Astrocyte of the hippocampus (primary cell): ENCODE measurements around the gene ACSL5.
A peak's percentile ranks its signal among the peaks of the same experiment; 100 is the strongest.

ENCODE experiments used
- DNase-seq: peaks from one replicate; pipeline ENCODE4 v3.0.0; 2011; ENCODE audit warnings: low read depth, low spot score

Gene ACSL5

GRCh38 chr10:112407696-112408095 is 33.8 kb downstream of the ACSL5 start:
- no peak for DNase-seq

DNA sequence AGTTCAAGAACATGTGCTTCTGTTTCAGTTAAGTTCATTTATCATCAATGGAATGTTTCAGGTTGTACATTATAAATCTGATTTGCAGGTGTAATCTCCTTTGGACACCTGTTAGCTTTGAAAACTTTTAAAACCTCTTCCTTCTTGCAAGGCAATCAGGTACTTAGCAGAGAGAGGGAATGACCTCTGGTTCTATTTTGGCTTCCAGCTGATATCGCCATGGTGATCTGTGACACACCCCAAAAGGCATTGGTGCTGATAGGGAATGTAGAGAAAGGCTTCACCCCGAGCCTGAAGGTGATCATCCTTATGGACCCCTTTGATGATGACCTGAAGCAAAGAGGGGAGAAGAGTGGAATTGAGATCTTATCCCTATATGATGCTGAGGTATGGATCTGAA is 35.4 kb downstream of the ACSL5 start:
- no peak for DNase-seq

GRCh38 chr10:112409755-112410154 is 35.8 kb downstream of the ACSL5 start:
- no peak for DNase-seq

GRCh38 chr10:112412696-112413095 is 38.8 kb downstream of the ACSL5 start:
- no peak for DNase-seq

DNA sequence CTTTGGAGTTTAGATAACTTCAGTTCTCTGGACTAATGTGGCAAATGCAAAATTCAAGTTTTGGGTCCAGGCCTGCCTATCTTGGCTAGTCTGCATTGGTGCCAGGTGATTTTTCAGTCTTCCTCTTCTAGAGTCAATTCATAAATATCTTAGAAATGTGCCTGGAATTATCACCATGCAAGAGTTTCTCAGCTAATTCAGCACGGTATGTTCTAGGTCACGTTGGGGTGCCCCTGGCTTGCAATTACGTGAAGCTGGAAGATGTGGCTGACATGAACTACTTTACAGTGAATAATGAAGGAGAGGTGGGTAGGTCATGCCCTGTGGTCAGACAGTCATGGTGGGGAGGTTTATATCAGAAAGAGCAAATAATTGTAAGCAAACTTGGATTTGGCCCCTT is 47.8 kb downstream of the ACSL5 start:
- no peak for DNase-seq

DNA sequence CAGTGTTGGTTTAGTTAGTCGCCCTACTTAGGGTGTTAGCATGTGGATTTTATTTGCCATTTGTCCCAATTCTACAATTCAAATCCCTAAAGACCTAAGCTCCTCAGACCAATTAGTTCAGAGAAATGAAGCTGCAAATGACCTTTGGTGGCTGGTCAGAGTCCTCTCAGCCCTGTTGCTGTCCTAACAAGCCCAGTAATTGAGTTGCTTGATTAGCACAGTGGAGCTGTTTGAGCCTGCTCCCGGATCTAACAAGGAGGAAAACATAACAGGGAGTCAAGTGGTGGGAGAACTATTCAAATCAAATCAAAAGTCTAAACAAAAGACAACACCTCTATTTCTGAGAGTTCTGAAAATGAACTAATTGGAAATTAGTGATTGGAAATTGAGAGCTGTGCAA is 50.7 kb downstream of the ACSL5 start:
- DNase-seq: no peak

DNA sequence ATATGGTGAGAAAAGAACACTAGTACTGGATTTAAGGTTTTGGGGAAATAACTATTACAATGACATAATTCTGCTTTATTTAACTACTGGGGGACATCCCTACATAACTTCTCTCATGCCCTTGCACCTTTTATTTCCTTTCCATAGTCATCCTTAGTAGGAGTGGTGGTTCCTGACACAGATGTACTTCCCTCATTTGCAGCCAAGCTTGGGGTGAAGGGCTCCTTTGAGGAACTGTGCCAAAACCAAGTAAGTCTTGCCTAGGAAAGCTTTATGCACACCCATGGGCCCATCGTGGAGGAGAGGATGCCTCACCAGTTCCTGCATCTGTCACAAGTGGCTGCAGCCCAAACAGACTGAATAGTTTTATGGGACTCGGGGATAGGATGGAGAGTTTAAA is 52.2 kb downstream of the ACSL5 start:
- DNase-seq: no peak

DNA sequence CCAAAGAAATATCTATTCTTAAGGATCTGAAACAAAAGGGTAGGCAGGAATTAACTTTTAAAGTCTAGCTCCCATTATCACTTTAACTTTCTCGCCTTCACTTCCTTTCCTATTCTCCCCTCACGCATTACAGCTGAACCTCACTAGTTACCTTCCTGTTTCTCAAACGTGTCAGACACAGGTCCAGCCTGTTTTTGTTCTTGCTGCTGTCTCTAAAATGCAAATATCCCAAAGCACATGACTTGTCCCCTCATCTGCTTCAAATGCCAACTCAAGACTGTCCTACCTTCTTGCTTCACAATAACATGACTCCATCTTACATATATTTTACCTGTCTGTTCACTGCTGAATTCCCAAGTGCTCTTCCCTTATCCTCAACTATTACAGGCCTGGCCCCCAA is 55.2 kb downstream of the ACSL5 start:
- DNase-seq: no peak

DNA sequence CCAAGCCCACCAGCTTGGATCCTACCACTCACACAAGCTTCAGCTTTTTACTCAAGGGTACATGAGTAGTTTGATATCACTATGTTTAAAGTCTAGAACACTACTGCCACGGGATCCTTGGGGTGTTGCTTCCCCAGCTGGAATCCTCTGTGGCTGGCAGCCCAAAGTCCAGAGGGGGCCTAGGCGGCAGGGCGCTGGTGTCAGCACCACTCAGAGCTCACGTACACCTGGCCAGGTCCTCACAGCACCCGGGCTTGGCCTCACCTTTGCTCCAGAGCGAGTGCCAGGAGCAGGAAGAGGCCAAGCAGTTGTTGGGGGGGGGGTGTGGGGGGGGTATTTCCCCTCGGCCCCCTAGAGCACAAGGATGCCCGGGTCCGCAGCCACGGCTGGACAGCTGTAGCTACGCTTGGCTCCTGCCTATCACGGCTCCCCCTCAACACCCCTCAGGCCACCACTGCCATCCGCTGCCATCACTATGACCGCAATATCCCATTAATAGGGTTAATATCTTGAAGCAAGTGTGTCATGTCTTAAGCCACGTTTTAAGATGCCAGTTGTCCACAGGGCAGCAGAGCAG is 55.8 kb downstream of the ACSL5 start:
- DNase-seq: no peak

GRCh38 chr10:112433136-112433535 is 59.2 kb downstream of the ACSL5 start:
- no peak for DNase-seq

GRCh38 chr10:112434988-112435619 is 61.2 kb downstream of the ACSL5 start:
- peak; percentile 41 for DNase-seq

- no peak for DNase-seq
Observed at GRCh38 chr10:112438356-112438755, 64.4 kb downstream of the ACSL5 start.

DNA sequence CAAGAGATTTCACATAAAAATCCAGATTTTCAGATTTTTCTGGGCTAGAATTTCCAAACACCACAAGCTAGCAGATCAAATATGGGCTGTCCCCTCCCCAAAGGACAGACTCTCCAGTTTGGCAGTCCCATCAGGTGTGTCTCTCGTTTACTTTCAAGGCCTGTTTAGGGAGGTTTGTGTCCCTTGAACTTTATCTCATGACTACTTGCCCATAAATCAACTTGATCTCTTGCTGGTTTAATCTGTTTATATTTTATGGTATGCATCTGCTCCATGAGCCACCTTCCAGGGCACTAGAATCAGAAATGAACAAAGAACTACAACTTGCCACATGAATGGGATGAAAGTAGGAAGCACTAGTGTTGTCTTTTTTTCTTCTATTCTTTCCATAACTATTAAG is 67.6 kb downstream of the ACSL5 start:
- no peak for DNase-seq

GRCh38 chr10:112442063-112442462 is 68.1 kb downstream of the ACSL5 start:
- DNase-seq: no peak

DNA sequence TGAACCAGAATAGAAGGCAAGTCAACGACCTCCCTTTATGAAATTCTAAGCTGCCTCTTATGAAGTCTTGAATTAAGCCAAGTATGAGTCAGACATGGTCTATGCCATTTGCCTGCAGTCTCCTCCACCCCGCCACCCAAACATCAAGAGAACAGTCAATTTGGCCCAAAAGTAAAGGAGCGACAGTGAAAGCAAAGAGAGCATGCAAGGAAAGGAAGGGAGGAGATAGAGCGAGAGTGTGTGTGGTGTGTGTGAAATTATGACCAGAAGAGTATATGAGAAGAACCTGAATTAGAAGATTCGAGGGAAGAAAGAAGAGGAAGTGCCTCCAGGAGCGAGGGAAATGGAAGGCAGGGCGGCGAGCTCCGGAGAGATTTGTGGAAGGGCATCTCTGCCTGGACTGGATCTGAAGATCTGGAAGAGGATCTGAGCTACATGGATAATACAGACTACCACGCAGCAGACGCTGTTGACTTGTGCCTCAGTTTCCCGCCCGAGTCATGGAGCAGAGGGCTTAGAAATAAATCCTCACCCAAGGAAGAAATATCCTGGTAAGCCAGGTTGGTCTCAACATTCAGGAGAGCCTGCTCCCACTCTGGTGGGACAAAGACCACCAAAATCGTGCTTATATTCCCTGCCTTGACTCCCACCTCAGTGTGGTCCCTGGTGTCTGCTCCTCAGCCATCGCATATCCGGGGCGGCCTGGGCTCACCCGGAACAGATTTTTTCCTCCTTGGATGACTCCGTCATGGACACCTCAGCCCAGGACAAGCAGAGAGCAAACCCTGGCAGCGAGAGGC is 72.3 kb downstream of the ACSL5 start:
- DNase-seq: peak; percentile 32

DNA sequence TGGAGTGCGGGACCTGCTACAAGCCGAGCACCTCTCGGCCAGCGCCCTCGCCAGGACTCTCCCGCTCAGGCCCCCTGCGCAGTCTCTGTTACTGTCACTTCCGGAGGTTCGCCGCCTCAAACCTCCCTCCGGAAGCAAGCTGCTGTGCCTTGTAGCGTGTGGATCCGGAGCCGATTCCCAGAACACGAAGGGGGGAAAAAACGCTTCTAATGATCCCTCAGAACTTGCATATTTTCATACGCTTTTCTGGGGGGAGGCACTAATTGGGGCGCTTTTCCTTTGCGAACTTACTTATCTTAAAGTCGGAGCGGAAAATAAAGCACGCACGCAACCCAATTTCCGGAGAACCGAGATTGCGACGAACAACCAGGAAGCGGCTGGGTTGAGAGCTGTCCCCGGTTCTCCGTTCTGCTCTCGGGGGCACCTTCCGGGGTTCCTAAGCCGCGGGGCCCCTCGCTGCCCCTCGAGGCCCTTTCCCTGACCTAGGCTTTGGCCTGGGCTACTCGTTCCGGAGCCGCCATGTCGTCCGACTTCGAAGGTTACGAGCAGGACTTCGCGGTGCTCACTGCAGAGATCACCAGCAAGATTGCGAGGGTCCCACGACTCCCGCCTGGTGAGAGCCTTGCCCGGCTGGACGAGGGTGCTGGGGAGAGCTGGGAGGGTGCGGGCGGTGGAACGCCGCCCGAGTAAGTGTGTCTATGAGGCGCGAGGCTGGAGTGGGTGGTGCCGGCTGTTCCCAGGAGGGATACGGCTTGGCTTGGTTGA is 73.1 kb downstream of the ACSL5 start, which contains the start of the genes VTI1A and ZDHHC6:
TSS of gene VTI1A (plus strand) at position 361 of the 765 bp plus-strand sequence. CDS start at position 520, 159 bp downstream.
TSS of gene ZDHHC6 (minus strand) at position 60 of the 765 bp plus-strand sequence. CDS start 1,478 bp downstream, outside the sequence.
- peak; percentile 91 for DNase-seq

DNA sequence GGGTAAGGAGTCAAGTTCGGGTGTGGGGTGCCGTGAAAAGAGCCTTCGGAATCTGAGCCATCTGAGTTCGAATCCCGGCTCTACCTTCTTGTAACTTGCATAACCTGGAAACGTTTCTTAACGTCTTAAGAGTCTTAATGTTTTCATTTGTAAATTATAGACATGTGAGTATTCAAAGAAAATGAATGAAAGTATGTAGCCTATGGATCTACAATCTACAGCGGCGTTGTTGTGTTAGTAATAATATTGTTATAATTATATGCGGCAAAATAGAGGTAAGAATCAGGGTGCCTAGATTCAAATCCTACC is 73.7 kb downstream of the ACSL5 start:
- no peak for DNase-seq

DNA sequence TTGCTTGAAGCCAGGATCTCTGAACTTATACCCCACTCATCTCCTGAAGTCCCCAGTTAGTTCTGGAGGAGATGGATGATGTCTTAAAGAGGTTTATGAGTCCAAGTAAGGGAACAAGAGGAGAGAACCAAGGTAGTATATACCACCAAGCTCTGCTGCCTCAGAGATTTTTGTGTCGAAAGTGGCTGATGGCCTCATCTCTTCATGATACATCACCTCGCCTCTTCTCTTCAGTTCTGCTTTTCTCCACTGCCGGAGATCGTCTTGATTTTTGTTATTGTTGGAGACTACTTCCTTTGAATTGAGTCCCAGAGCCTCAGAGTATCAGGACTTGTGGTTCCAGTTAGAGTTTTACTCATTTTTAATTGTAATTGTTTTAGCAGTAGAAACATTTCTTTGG is 75.0 kb downstream of the ACSL5 start:
- DNase-seq: no peak

GRCh38 chr10:112454910-112455779 is 81.2 kb downstream of the ACSL5 start:
- DNase-seq: no peak

DNA sequence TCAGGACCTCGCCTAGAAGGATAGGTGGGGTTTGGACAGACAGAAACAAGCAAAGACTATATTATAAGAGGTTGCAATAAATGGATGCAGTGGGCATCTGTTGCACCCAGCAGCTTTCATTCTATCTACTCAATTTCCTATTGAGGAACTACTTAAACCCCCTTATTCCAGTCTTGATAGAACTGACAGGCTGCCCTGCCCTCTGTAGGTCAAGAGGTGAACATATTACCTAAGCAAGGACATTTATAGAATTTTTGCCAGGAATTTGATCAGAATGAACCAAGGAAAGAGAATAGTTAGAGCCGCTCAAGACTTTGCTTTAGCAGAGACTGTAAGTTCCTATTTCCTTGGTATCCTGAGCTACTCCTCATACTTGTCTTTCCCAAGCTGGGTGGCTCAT is 82.6 kb downstream of the ACSL5 start:
- DNase-seq: no peak

GRCh38 chr10:112460366-112460765 is 86.5 kb downstream of the ACSL5 start:
- no peak for DNase-seq
